Testis (tissue), 3 donors: Measurements from ENCODE around the gene RANBP9. TPM values are rescaled to one million over a fixed set of nuclear protein-coding genes. Genes with fewer than 3 reads are reported as not detected.

Experiments
- DNase-seq: peaks from one replicate; pipeline ENCODE4 v3.0.0-alpha.2; 2019
- H3K27ac ChIP-seq, 2 donors: fragments of 200-600 bp; sonication (generic); one replicate each; pipeline ENCODE4 v1.5.1; 2019
- H3K27me3 ChIP-seq: fragments of 200-600 bp; sonication (generic); one replicate; pipeline ENCODE4 v1.5.1; 2019
- H3K36me3 ChIP-seq: fragments of 200-600 bp; sonication (generic); one replicate; pipeline ENCODE4 v1.5.1; 2017; ENCODE audit warnings: low read depth; ENCODE audit errors: missing control alignments
- H3K4me1 ChIP-seq: fragments of 200-600 bp; sonication (generic); one replicate; pipeline ENCODE4 v1.5.1; 2019
- H3K4me3 ChIP-seq, 2 donors: fragments of 200-600 bp; sonication (generic); one replicate each; pipeline ENCODE4 v1.5.1; 2017 to 2019
- H3K9me3 ChIP-seq: fragments of 200-600 bp; sonication (generic); one replicate; pipeline ENCODE4 v1.5.1; 2017
- POLR2A ChIP-seq: fragments of 450-650 bp; IDR thresholded peaks from one replicate; pipeline ENCODE4 v1.6.1; 2017; ENCODE audit warnings: antibody characterized with exemption, mild to moderate bottlenecking, moderate library complexity
- WGBS, 2 donors: methylation state at CpG; one replicate each; pipeline ENCODE4 v1.1.5; 2018; 5-methylcytosine and 5-hydroxymethylcytosine counted together
- intact Hi-C: fragments of 100-400 bp; cut with DNase I; formaldehyde crosslinking; loops from one replicate; pipeline ENCODE4 v1.15.1; 2023; ENCODE audit warnings: low total_unique reads
- polyA plus RNA-seq: library from polyadenylated mRNA; stranded (reverse); fragments of 350-450 nt; fragmentation: Illumina TruSeq; extraction: RNeasy Lipid Tissue Mini Kit (QIAGEN cat#74804); gene quantifications from one replicate; pipeline ENCODE4 v1.2.3, GENCODE V29; 2014; ENCODE audit warnings: low read depth, low replicate concordance; ENCODE audit not compliant: insufficient read depth
- total RNA-seq, 2 donors: library from RNA; depleted of rRNA; stranded (reverse); fragments of >200 nt; gene quantifications; one replicate each; pipeline ENCODE4 v1.2.3, GENCODE V29; 2016
- TF ChIP-seq, protein P1 (sequence below), 3 experiments: fragments of 450-650 bp in 2 of 3; fragments of 200-600 bp in 1 of 3; sonication (generic) in 1 of 3; IDR thresholded peaks; one replicate each; pipeline ENCODE4 v1.5.1; 2016 to 2019; ENCODE audit warnings: antibody characterized with exemption in 3 of 3, mild to moderate bottlenecking in 2 of 3, moderate library complexity in 1 of 3

The RANBP9 gene
- total and polyA plus RNA-seq, 3 donors from 2014 or later: 114 to 265 (median 131) TPM

DNA sequence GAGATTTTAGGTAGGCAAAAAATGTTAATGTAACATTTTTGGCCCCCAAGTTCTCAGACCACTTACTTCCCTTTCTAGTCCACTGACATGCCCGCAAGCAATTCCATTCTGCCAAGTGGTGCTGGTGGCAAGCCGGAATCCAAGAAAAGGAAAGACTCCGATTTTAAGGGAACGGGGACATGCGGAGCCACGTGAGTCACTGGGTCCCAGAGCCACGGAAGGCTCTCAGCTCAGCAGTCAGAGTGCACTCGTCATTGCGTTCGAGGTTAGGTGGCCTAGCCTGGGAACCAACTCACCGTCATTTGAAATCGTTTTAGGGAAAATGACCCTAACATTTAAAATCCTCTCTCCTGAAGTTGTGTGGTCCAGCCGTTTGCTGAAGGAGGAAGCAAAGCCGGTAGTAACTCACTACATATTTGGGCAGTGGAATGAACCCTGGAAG, 137.9 kb downstream of the RANBP9 start:
- 3 to 4% methylated on average over 11 to 14 of the region's 14 CpGs for WGBS, 2 donors

DNA sequence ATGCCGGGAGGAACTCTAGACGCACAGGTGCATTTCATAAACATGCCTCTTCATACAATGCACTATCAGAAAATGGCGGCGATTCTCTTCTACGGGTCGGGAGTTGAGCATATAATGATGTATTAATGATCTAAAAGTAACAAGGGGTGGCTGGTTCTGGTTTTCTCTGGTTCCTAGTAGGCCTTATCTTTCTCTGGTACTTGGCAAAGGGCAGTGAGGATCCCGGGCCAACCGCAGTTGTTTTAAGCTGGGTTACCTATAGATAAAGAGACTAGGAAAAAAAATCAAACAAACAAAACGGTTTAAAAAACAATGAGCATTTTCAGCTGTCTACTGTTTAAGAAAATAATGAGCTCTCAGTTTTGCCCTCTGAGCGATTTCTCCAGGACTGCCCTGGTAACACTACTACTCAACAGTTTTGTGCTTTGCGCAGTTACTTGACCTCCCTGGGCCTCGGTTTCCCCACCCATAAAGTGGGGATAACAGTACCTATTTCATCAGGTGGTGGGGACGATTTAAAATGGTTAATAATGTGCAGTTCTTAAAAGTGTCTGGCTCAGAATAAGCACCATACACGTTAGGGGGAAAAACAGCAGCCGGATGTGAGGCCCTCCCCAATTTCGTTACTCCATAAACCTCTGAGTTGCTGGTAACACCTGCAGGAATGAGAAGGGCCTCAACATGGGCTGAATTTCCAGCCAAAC, 138.5 kb downstream of the RANBP9 start:
- TF ChIP-seq, protein P1, sequence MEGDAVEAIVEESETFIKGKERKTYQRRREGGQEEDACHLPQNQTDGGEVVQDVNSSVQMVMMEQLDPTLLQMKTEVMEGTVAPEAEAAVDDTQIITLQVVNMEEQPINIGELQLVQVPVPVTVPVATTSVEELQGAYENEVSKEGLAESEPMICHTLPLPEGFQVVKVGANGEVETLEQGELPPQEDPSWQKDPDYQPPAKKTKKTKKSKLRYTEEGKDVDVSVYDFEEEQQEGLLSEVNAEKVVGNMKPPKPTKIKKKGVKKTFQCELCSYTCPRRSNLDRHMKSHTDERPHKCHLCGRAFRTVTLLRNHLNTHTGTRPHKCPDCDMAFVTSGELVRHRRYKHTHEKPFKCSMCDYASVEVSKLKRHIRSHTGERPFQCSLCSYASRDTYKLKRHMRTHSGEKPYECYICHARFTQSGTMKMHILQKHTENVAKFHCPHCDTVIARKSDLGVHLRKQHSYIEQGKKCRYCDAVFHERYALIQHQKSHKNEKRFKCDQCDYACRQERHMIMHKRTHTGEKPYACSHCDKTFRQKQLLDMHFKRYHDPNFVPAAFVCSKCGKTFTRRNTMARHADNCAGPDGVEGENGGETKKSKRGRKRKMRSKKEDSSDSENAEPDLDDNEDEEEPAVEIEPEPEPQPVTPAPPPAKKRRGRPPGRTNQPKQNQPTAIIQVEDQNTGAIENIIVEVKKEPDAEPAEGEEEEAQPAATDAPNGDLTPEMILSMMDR (IDR thresholded peaks at IDR 0.05): no peak
- no peak for TF ChIP-seq POLR2A
- intact Hi-C loops: no loop called here
- peak overlapping the region in 1 of 2 donors; percentile 85 for H3K4me3 ChIP-seq
- DNase-seq: no peak
- peak overlapping the region; percentile 92 to 95 for H3K27ac ChIP-seq
- H3K4me1 ChIP-seq: peaks cover 9% of the 10 kb centered on the region
- 53 to 67% methylated on average over 16 of the region's 16 CpGs for WGBS, 2 donors
- no peaks in the 10 kb centered on the region for H3K27me3 ChIP-seq
- H3K36me3 ChIP-seq: no peaks in the 10 kb centered on the region
- H3K9me3 ChIP-seq: no peaks in the 10 kb centered on the region

More for the DNA sequence above, 137.9 kb downstream of the RANBP9 start:
- H3K36me3 ChIP-seq: no peaks in the 10 kb centered on the region
- TF ChIP-seq POLR2A: no peak
- TF ChIP-seq, protein P1 (IDR thresholded peaks at IDR 0.05): no peak
- H3K4me1 ChIP-seq: peaks cover 9% of the 10 kb centered on the region
- peak overlapping the region; percentile 82 to 85 for H3K4me3 ChIP-seq
- intact Hi-C loops: no loop called here
- H3K27me3 ChIP-seq: no peaks in the 10 kb centered on the region
- no peaks in the 10 kb centered on the region for H3K9me3 ChIP-seq
- H3K27ac ChIP-seq: peak overlapping the region; percentile 92 to 95
- DNase-seq: peak; percentile 40

DNA sequence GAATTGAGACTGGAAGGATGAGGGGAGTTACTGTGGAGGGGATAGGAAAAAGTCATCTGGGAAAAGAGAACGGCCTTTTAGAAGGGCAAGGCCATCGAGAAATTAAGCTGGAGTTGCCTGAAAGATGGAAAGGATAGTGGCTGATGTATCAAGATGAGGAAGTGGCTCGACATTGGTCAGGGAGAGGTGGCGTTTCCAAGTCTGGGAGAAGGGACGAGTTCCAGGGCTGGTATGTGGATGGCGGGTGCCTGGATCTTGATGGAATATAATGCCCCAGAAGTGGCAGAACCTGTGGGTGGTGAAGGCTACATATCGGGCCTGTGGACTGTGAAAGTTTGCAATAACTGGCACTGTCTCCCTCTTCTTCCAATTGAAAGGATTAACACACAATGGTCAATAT, 139.4 kb downstream of the RANBP9 start:
- no peak for DNase-seq
- Histone ChIP-seq H3K4me3 (no peak overlapping the region), H3K9me3 (no peaks in the 10 kb centered on the region), H3K27me3 (no peaks in the 10 kb centered on the region), H3K36me3 (no peaks in the 10 kb centered on the region), H3K27ac (no peak overlapping the region), H3K4me1 (peaks cover 9% of the 10 kb centered on the region)
- intact Hi-C loops: no loop called here
- 60 to 62% methylated on average over 7 of the region's 7 CpGs for WGBS, 2 donors
- TF ChIP-seq, protein P1 (IDR thresholded peaks at IDR 0.05): no peak
- TF ChIP-seq POLR2A: no peak

Other genes starting within 250 kb of the RANBP9 start
- 1 to 10 TPM; 5.0 to 5.4 TPM for gene GFOD1, start 224.2 kb downstream of the RANBP9 start, total RNA-seq
- gene GFOD1, start 224.2 kb downstream of the RANBP9 start, polyA plus RNA-seq: 2.5 TPM
- 10 to 100 TPM; 15.7 to 22.1 TPM for gene SIRT5, start 137.2 kb downstream of the RANBP9 start, total RNA-seq
- 11.2 TPM for gene SIRT5, start 137.2 kb downstream of the RANBP9 start, polyA plus RNA-seq
- gene NOL7, start 96.5 kb downstream of the RANBP9 start, total RNA-seq: 10 to 100 TPM; 87.6 to 92.9 TPM
- 74.4 TPM for gene NOL7, start 96.5 kb downstream of the RANBP9 start, polyA plus RNA-seq
- gene MCUR1, start 102.7 kb upstream of the RANBP9 start, total RNA-seq: 10 to 100 TPM; 12.8 to 18.5 TPM
- 12.0 TPM for gene MCUR1, start 102.7 kb upstream of the RANBP9 start, polyA plus RNA-seq
- 1 to 10 TPM; 5.8 to 7.2 TPM for gene RNF182, start 213.1 kb upstream of the RANBP9 start, total RNA-seq
- 6.8 TPM for gene RNF182, start 213.1 kb upstream of the RANBP9 start, polyA plus RNA-seq